ENCODE measurements around the gene DDX24.

DDX24 gene

GRCh38 chr14:94003397-94003796, 77.6 kb downstream of the DDX24 start:
- no peak for DNase-seq

DNA sequence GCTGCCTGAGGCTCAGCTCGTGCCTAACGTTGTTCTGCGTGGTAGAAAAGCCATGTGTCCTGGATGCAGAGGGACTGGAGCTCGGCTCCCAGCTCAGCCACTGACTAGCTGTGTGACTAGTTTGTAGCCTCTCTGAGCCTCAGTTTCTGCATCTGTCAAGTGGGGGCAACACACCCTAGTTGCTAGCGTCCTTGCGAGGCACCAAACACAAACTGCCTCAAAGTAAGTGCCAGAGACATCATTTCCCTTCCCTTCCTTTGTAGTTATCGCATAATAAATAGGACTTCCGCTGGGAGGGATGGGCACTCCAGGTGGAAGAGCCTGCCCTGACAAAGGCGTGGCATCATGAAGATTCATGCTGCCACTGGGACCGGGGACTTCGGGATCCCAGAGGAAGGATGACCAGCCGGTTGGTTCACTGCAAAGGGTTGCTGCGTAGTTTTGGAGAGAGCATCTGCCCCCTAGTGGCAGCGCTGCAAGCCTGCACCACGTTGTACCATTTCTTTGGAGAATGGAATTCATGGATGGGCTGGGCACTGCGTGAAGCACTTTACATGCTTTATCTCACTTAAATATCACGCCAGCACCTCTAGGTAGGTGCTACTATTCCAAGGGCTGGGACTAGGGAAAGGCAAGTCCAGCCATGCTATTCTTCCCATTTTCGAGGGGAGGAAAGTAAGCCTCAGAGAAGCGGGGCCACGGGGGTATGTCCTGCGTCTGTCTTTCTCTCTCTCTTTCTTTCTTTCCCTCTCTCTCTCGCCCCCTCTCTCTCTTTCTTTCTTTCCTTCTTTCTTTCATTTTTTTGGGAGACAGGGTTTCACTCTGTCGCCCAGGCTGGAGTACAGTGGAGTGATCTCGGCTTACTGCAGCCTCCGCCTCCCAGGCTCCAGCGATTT, 79.3 kb downstream of the DDX24 start:
- DNase-seq: peak; percentile 39

DNA sequence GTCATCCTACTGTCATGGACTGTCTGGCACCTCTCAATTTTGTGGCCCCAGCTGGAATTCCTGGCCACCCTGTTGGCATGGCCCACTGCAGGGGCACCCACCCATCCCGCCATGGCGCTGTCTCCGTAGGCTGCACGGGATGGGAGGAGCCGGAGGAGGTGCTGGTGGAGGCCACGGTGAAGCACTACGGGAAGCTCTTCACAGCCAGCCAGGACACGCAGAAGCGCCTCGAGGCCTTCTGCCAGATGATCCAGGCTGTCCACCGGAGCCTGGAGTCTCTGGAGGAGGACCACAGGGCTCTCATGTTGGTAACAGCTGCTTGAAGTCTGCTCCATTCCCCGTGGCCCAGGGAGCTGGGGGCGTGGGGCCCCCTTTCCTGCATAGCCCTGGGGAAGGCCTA, 80.0 kb downstream of the DDX24 start:
- DNase-seq: no peak

- DNase-seq: no peak
Measured at GRCh38 chr14:94000267-94000666, 80.7 kb downstream of the DDX24 start.

GRCh38 chr14:93999573-93999972, 81.4 kb downstream of the DDX24 start:
- DNase-seq: no peak

DNA sequence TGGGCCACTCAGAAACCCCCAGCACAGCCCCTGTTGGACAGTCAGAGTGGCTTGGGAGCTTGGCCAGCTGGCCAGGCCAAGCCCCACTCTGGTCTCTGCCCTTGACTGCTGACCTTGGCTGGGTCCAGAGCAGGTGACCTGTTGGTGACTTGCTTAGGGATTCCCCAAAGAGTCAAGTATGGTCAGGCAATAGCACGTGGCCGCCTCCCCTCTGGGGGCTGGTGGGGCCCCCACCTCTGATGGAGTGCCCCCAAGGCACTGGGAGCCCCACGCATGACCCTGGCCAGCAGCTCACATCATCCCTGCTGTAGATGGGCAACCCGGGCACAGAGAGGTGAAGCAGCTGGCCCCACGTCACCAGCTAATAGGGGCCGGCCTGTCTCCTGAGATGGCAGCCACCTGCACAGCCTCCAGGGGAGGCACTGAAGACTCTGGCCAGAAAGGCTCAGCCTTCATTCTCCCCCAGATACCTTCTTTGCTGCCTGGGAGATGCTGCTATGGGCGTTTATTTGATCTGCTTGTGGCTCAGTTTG, 82.1 kb downstream of the DDX24 start:
- no peak for DNase-seq
